ENCODE results near the gene GTF3A. TPM values are rescaled to one million over a fixed set of nuclear protein-coding genes. Genes with fewer than 3 reads are reported as not detected.

GTF3A gene
- total and polyA plus RNA-seq, 9 of the 15 experiments (the other 6 are each of a cell fraction or from before 2014, with no cell fraction given), result 47.5 to 303 (median 174) TPM

- TF ChIP-seq JUND (IDR thresholded peaks at IDR 0.05; ENCODE audit: borderline replicate concordance, low read depth, low read length) (no peak), JUND (tag; IDR thresholded peaks at IDR 0.05; ENCODE audit: borderline replicate concordance, low read depth, low read length) (no peak), RBBP5 (IDR thresholded peaks at IDR 0.05; ENCODE audit: borderline replicate concordance, insufficient read depth, low read length, poor library complexity, severe bottlenecking) (no peak), GATA2 (CRISPR knock-in tag; IDR thresholded peaks at IDR 0.05) (no peak), CBFA2T3 (IDR thresholded peaks at IDR 0.05) (no peak)
- TF ChIP-seq, protein P1, sequence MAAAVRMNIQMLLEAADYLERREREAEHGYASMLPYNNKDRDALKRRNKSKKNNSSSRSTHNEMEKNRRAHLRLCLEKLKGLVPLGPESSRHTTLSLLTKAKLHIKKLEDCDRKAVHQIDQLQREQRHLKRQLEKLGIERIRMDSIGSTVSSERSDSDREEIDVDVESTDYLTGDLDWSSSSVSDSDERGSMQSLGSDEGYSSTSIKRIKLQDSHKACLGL (CRISPR knock-in tag; IDR thresholded peaks at IDR 0.05; ENCODE audit: borderline replicate concordance, poor library complexity, severe bottlenecking), result no peak
Measured at GRCh38 chr13:27395007-27395510, 29.4 kb upstream of the GTF3A start (continued).

- Histone ChIP-seq H3K27ac (ENCODE audit: extremely low read depth, low read depth, low read length) (no peak overlapping the region), H3K79me2 (ENCODE audit: control insufficient read depth, insufficient read depth, low read length) (no peaks in the 10 kb centered on the region), H3K4me2 (ENCODE audit: insufficient read depth, low read length) (no peak overlapping the region), H3K9me3 (replicated peaks; ENCODE audit: control insufficient read depth, insufficient read depth, low read depth, low read length) (no peaks in the 10 kb centered on the region), H3K27me3 (ENCODE audit: control insufficient read depth in 2 of 2, insufficient read depth in 2 of 2, low read length in 2 of 2) (peaks cover 8 to 26% of the 10 kb centered on the region in 2 experiments; a peak in 4 of 5 replicates), H4K20me1 (replicated peaks; ENCODE audit: control insufficient read depth, insufficient read depth, low read length) (no peaks in the 10 kb centered on the region), H3K9me1 (ENCODE audit: control insufficient read depth, insufficient read depth, low read length) (no peaks in the 10 kb centered on the region), H3K36me3 (ENCODE audit: control insufficient read depth, insufficient read depth, low read length) (no peaks in the 10 kb centered on the region), H3K4me3 (no peak overlapping the region), H2AFZ (ENCODE audit: low read depth, low read length) (no peak overlapping the region), H3K9ac (ENCODE audit: insufficient read depth in 1 of 2, low read depth in 2 of 2, low read length in 2 of 2) (no peak overlapping the region), H3K4me1 (replicated peaks in 1 of 2; ENCODE audit: control insufficient read depth in 2 of 2, insufficient read depth in 2 of 2, low read length in 2 of 2) (no peaks in the 10 kb centered on the region)
- ATAC-seq, result no peak
- DNase-seq (ENCODE audit: extremely low read depth in 1 of 4, low spot score in 3 of 4), result no peak
- FAIRE-seq, result no peak
- BruUV-seq (replicated peaks), result no TSS peak
- WGBS (ENCODE audit: insufficient coverage, low coverage, missing lambda C conversion rate), result 5% methylated on average over 7 of the region's 7 CpGs
- intact Hi-C loops (cut with micrococcal nuclease) (no loop called here), in situ Hi-C loops (cut with MboI) (no loop called here)
- POLR2A ChIA-PET, result interaction anchor here (0.6 kb wide), 1 partner anchor 457 kb away, joined by 4 read pairs; no protein-coding TSS in a partner anchor
- TF ChIP-seq SPI1 (IDR thresholded peaks at IDR 0.05; ENCODE audit: borderline replicate concordance, low read depth, low read length) (peak; percentile 94), RREB1 (CRISPR knock-in tag; IDR thresholded peaks at IDR 0.05) (no peak)
- CTCF ChIA-PET (ENCODE audit: low intra/inter-chr PET ratio), result no interaction called here
Measured at GRCh38 chr13:27396252-27396846, 28.1 kb upstream of the GTF3A start.

Measured in K562 (cell line).